ENCODE results near the gene SLC12A7.

- no peak for TF ChIP-seq SIN3A (IDR thresholded peaks at IDR 0.05; ENCODE audit: borderline replicate concordance, insufficient read depth, low read length)
- no peak for TF ChIP-seq POLR2AphosphoS5 (IDR thresholded peaks at IDR 0.05; ENCODE audit: low read depth, low read length)
- no peak for TF ChIP-seq REST (IDR thresholded peaks at IDR 0.05; ENCODE audit: insufficient read depth in 1 of 2, low read depth in 2 of 2, low read length in 2 of 2)
- TF ChIP-seq FOXP2 (optimal IDR thresholded peaks at IDR 0.05; ENCODE audit: borderline replicate concordance, extremely low read depth, extremely low read length, insufficient read depth): no peak
Observed at GRCh38 chr5:1067141-1068121, 44.4 kb downstream of the SLC12A7 start.

Measured in PFSK-1 (cell line).